Bronchial epithelial cell (primary cell): ENCODE results near the gene GPR75. TPM values are rescaled to one million over a fixed set of nuclear protein-coding genes. Genes with fewer than 3 reads are reported as not detected.
A peak's percentile ranks its signal among the peaks of the same experiment; 100 is the strongest.
"Not testable (repeated sequence)": the region's sequence is repeated elsewhere in the genome, so short reads cannot be mapped to it uniquely, and the experiment has no call there.

Source experiments
- DNase-seq: peaks from one replicate; pipeline ENCODE4 v3.0.0-alpha.2; 2010; ENCODE audit warnings: low read depth
- FAIRE-seq: peaks from 2 replicates; lab custom pipeline; 2011; peaks lifted over from hg19 to GRCh38; lab: Jason Lieb, UNC
- H3K27me3 ChIP-seq: 2 replicates; pipeline ENCODE4 v1.5.1; 2011; ENCODE audit warnings: low read length; ENCODE audit not compliant: control insufficient read depth, insufficient read depth
- H3K36me3 ChIP-seq: 2 replicates; pipeline ENCODE4 v1.5.1; 2011; ENCODE audit warnings: low read length; ENCODE audit not compliant: control insufficient read depth, insufficient read depth
- H3K4me3 ChIP-seq: 2 replicates; pipeline ENCODE4 v1.5.1; 2011; ENCODE audit warnings: mild to moderate bottlenecking, low read depth, low read length, control low read depth
- CTCF ChIP-seq: IDR thresholded peaks from 2 replicates; pipeline ENCODE4 v1.5.1; 2011; ENCODE audit warnings: mild to moderate bottlenecking, moderate library complexity, low read length, control low read depth, inconsistent platforms; ENCODE audit not compliant: insufficient read depth, severe bottlenecking
- total RNA-seq: library from RNA; depleted of rRNA; stranded (reverse); fragments of >200 nt; gene quantifications from 2 replicates; pipeline ENCODE4 v1.2.1, GENCODE V29; 2014

Gene GPR75
- total RNA-seq, 1 donor from 2014 or later, result 0.79 TPM

- Histone ChIP-seq H3K4me3 (no peak overlapping the region), H3K36me3 (no peaks in the 10 kb centered on the region), H3K27me3 (no peaks in the 10 kb centered on the region)
- TF ChIP-seq CTCF, result no peak
- no peak for FAIRE-seq
- DNase-seq, result no peak
These were observed 30.3 kb downstream of the GPR75 start for GRCh38 chr2:53829273-53829979.

- DNase-seq, result no peak
- H3K4me3 ChIP-seq, result no peak overlapping the region
- no peaks in the 10 kb centered on the region for H3K36me3 ChIP-seq
- FAIRE-seq, result no peak
- H3K27me3 ChIP-seq, result no peaks in the 10 kb centered on the region
- no peak for TF ChIP-seq CTCF
These were observed 31.4 kb downstream of the GPR75 start for GRCh38 chr2:53828331-53828730.

GRCh38 chr2:53827398-53828175 lies 32.2 kb downstream of the GPR75 start:
- DNase-seq (no peak), FAIRE-seq (no peak)
- Histone ChIP-seq H3K36me3 (no peaks in the 10 kb centered on the region), H3K4me3 (no peak overlapping the region), H3K27me3 (no peaks in the 10 kb centered on the region)
- TF ChIP-seq CTCF, result no peak

GRCh38 chr2:53826587-53827397 lies 33.0 kb downstream of the GPR75 start:
- peak; percentile 72 for DNase-seq
- FAIRE-seq, result no peak
- TF ChIP-seq CTCF, result no peak

GRCh38 chr2:53826030-53826410 lies 33.7 kb downstream of the GPR75 start:
- no peak for DNase-seq

More at GRCh38 chr2:53826587-53827397, 33.0 kb downstream of the GPR75 start:
- H3K27me3 ChIP-seq, result no peaks in the 10 kb centered on the region
- no peaks in the 10 kb centered on the region for H3K36me3 ChIP-seq
- H3K4me3 ChIP-seq, result no peak overlapping the region

GRCh38 chr2:53823639-53824038 lies 36.1 kb downstream of the GPR75 start:
- not testable (repeated sequence) for FAIRE-seq, H3K36me3 ChIP-seq, H3K27me3 ChIP-seq, DNase-seq, H3K4me3 ChIP-seq

More at GRCh38 chr2:53826030-53826410, 33.7 kb downstream of the GPR75 start:
- no peak for TF ChIP-seq CTCF
- no peaks in the 10 kb centered on the region for H3K27me3 ChIP-seq
- no peaks in the 10 kb centered on the region for H3K36me3 ChIP-seq
- no peak overlapping the region for H3K4me3 ChIP-seq
- FAIRE-seq, result no peak
